ENCODE results near the gene C12orf60.

DNA sequence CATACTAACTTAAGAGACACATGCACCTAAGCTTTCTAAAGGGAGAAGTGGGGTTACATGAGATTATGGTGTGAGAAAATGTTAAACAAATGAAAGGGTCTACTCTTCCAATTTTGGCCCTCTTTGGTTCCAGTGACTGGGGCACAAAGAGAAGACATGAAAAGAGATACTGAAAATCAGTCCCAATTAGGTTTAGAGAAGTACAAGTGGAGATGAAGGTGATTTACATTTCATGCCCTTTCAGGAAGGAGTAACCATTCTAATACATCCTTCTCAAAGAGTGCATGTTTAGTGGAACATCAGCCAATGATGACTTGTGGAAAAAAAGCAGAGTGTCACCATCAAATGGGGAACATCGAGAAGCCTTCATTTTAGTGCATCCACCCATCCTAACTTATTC is 67.8 kb downstream of the C12orf60 start:
- TF ChIP-seq, protein P1, sequence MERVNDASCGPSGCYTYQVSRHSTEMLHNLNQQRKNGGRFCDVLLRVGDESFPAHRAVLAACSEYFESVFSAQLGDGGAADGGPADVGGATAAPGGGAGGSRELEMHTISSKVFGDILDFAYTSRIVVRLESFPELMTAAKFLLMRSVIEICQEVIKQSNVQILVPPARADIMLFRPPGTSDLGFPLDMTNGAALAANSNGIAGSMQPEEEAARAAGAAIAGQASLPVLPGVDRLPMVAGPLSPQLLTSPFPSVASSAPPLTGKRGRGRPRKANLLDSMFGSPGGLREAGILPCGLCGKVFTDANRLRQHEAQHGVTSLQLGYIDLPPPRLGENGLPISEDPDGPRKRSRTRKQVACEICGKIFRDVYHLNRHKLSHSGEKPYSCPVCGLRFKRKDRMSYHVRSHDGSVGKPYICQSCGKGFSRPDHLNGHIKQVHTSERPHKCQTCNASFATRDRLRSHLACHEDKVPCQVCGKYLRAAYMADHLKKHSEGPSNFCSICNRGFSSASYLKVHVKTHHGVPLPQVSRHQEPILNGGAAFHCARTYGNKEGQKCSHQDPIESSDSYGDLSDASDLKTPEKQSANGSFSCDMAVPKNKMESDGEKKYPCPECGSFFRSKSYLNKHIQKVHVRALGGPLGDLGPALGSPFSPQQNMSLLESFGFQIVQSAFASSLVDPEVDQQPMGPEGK (tag by site-specific recombination; IDR thresholded peaks at IDR 0.05): no peak
- TF ChIP-seq ZNF768 (tag by site-specific recombination; IDR thresholded peaks at IDR 0.05) (no peak), ZNF664 (tag by site-specific recombination; IDR thresholded peaks at IDR 0.05) (no peak), BCL11A (tag by site-specific recombination; IDR thresholded peaks at IDR 0.05; ENCODE audit: low read depth) (no peak), ZNF274 (IDR thresholded peaks at IDR 0.05; ENCODE audit: low read length) (no peak), ZNF274 (tag by site-specific recombination; IDR thresholded peaks at IDR 0.05; ENCODE audit: borderline replicate concordance) (no peak)
- TF ChIP-seq, protein P2, sequence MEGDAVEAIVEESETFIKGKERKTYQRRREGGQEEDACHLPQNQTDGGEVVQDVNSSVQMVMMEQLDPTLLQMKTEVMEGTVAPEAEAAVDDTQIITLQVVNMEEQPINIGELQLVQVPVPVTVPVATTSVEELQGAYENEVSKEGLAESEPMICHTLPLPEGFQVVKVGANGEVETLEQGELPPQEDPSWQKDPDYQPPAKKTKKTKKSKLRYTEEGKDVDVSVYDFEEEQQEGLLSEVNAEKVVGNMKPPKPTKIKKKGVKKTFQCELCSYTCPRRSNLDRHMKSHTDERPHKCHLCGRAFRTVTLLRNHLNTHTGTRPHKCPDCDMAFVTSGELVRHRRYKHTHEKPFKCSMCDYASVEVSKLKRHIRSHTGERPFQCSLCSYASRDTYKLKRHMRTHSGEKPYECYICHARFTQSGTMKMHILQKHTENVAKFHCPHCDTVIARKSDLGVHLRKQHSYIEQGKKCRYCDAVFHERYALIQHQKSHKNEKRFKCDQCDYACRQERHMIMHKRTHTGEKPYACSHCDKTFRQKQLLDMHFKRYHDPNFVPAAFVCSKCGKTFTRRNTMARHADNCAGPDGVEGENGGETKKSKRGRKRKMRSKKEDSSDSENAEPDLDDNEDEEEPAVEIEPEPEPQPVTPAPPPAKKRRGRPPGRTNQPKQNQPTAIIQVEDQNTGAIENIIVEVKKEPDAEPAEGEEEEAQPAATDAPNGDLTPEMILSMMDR (tag by site-specific recombination; IDR thresholded peaks at IDR 0.05): no peak
